Ascending aorta (tissue), 2 donors: ENCODE data around the gene NTRK1. TPM values are rescaled to one million over a fixed set of nuclear protein-coding genes. Genes with fewer than 3 reads are reported as not detected.
"Not testable (repeated sequence)": the region's sequence is repeated elsewhere in the genome, so short reads cannot be mapped to it uniquely, and the experiment has no call there.

ENCODE experiments used
- DNase-seq, 2 donors: peaks; one replicate each; pipeline ENCODE4 v3.0.0-alpha.2; 2019; ENCODE audit warnings: low spot score in 2 of 2
- H3K27ac ChIP-seq, 2 donors: fragments of 200-600 bp; sonication (generic); one replicate each; pipeline ENCODE4 v1.5.1; 2016 to 2017; ENCODE audit warnings: mild to moderate bottlenecking in 1 of 2
- H3K27me3 ChIP-seq: fragments of 200-600 bp; sonication (generic); one replicate; pipeline ENCODE4 v1.5.1; 2017
- H3K36me3 ChIP-seq, 2 donors: fragments of 200-600 bp; sonication (generic); one replicate each; pipeline ENCODE4 v1.5.1; 2016
- H3K4me1 ChIP-seq, 2 donors: fragments of 200-600 bp; sonication (generic); one replicate each; pipeline ENCODE4 v1.5.1; 2016 to 2017; ENCODE audit warnings: mild to moderate bottlenecking in 1 of 2
- H3K4me3 ChIP-seq, 2 donors: fragments of 200-600 bp; sonication (generic); one replicate each; pipeline ENCODE4 v1.5.1; 2016 to 2017; ENCODE audit warnings: mild to moderate bottlenecking in 1 of 2
- H3K9me3 ChIP-seq, 2 donors: fragments of 200-600 bp; sonication (generic); one replicate each; pipeline ENCODE4 v1.5.1; 2016
- intact Hi-C: fragments of 100-400 bp; cut with DNase I; formaldehyde crosslinking; loops from one replicate; pipeline ENCODE4 v1.15.1; 2023
- total RNA-seq: library from RNA; depleted of rRNA; stranded (reverse); fragments of >200 nt; gene quantifications from one replicate; pipeline ENCODE4 v1.1.0, GENCODE V29; 2016
- TF ChIP-seq, protein P1 (sequence below), 3 experiments: fragments of 200-600 bp in 2 of 3; fragments of 450-650 bp in 1 of 3; sonication (generic) in 2 of 3; IDR thresholded peaks; one replicate each; pipeline ENCODE4 v1.5.1; 2016 to 2019; ENCODE audit warnings: antibody characterized with exemption in 3 of 3, mild to moderate bottlenecking in 1 of 3, moderate library complexity in 1 of 3

The NTRK1 gene
- total RNA-seq, 1 donor from 2014 or later = not detected

DNA sequence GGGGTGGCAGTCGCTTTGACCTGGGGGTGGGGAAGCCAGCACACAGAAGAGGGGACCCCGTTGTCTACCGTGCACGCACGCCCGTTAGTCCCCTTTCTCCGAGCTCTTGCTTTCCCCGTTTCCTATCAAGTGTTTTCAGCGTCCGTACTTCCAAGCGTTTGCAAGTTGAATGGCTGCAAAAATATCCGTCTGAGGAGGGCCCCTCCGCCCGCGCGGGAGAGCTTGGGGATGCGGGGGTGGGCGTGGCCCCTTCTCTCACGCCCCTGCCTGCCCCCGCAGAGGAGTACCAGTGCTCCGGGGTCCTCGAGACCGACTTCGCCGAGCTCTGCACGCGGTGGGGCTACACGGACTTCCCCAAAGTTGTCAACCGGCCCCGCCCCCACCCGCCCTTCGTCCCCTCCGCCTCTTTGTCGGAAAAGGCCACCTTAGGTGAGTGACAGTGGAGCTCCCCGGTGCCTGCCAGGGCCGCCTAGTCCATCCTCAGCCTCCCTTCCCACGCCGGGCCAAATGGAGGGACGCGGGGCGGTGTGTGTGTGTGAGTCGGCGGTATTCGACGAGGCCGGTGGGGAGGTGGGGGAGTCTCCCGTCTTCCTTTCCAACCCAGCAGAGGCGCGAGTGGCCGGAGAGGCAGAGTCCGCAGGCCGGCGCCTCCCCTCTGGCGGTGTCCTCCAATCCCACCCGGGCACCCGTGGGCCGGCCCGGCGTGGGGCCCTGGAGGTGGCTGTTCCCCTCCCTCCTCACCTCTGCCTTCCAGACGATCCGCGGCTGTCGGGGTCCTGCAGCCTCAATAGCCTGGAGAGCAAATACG is 63.2 kb downstream of the NTRK1 start:
- Histone ChIP-seq H3K27ac (no peak overlapping the region), H3K4me3 (peak overlapping the region; percentile 29 to 31), H3K27me3 (peaks cover 28% of the 10 kb centered on the region), H3K4me1 (peaks cover 4 to 17% of the 10 kb centered on the region in 2 donors), H3K36me3 (no peaks in the 10 kb centered on the region), H3K9me3 (no peaks in the 10 kb centered on the region)
- DNase-seq = no peak
- TF ChIP-seq, protein P1, sequence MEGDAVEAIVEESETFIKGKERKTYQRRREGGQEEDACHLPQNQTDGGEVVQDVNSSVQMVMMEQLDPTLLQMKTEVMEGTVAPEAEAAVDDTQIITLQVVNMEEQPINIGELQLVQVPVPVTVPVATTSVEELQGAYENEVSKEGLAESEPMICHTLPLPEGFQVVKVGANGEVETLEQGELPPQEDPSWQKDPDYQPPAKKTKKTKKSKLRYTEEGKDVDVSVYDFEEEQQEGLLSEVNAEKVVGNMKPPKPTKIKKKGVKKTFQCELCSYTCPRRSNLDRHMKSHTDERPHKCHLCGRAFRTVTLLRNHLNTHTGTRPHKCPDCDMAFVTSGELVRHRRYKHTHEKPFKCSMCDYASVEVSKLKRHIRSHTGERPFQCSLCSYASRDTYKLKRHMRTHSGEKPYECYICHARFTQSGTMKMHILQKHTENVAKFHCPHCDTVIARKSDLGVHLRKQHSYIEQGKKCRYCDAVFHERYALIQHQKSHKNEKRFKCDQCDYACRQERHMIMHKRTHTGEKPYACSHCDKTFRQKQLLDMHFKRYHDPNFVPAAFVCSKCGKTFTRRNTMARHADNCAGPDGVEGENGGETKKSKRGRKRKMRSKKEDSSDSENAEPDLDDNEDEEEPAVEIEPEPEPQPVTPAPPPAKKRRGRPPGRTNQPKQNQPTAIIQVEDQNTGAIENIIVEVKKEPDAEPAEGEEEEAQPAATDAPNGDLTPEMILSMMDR (IDR thresholded peaks at IDR 0.05) = no peak
- intact Hi-C loops = no loop called here

DNA sequence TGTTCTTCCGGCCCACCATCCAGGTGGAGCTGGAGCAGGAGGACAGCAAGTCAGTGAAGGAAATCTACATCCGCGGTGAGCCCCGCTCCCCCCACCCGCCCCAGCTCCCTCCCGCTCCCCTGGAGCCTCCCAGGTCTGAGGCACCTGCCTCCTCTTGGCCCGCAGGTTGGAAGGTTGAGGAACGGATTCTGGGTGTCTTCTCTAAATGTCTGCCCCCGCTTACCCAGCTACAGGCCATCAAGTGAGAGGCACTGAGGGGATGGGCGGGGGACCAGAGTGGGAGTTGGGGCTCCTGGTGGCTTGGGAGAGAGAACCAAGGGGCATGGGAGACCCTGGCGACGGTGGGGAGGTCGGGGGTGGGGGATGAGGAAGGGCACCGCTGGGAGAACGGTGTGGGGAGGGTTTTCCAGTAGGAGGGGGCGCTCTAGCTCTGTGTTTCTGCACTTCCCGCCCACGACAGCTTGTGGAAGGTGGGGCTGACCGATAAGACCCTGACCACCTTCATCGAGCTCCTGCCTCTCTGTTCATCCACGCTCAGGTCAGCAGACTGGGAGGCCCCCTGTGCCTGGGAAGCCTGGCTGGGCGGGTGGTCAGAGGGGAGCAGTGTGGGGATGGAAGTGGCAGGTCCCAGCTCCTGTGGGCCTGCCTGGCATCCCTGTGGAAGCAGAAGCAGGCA is 64.0 kb downstream of the NTRK1 start:
- H3K36me3 ChIP-seq = no peaks in the 10 kb centered on the region
- no peak overlapping the region for H3K4me3 ChIP-seq
- H3K9me3 ChIP-seq = no peaks in the 10 kb centered on the region
- peaks cover 33% of the 10 kb centered on the region for H3K27me3 ChIP-seq
- H3K27ac ChIP-seq = no peak overlapping the region
- DNase-seq = no peak
- peaks cover 4 to 17% of the 10 kb centered on the region in 2 donors for H3K4me1 ChIP-seq
- TF ChIP-seq, protein P1 (IDR thresholded peaks at IDR 0.05) = no peak
- intact Hi-C loops = no loop called here

DNA sequence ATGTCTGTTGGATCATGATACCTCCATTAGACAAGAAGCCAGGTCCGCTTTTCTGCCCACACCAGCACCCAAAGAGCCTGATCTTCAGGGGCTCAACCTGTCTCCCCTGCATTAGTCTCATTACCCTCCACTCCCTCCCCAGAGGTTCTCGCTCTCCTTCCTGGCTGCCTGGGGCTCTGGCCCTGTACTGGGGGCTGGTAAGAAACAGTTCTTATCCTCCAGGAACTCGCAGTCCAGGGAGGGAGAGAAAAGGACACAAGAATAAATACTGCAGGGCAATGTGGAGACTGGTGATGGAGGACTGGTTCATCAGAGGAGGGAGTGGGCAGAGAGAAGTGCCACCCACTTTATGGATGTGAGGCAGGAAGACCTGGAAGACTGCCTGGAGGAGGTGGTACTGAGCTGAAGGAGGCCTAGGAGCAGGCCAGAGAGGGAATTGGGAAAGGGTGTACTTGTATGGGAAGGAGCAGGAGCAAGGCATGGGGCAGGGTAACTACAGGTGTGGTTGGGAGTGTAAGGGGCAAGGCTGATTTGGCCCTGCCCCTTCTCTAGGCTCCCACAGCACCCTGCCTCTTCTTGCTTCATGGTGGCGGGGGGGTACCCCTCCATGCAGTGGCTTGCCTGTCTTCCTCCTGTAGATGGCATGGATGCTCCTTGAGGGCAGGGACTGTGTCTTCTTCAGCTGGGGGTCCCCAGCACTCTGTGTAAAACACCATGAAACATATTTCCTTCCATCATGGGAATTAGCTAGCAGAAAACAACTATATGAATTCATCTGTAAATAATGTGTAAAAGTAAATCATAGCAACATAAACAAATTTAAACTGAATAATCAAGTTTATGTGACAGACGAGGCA is 64.7 kb downstream of the NTRK1 start:
- Histone ChIP-seq H3K27me3 (peaks cover 33% of the 10 kb centered on the region), H3K4me3 (no peak overlapping the region), H3K9me3 (no peaks in the 10 kb centered on the region), H3K36me3 (no peaks in the 10 kb centered on the region), H3K4me1 (peaks cover 4 to 17% of the 10 kb centered on the region in 2 donors), H3K27ac (no peak overlapping the region)
- DNase-seq = no peak
- intact Hi-C loops = no loop called here
- TF ChIP-seq, protein P1 (IDR thresholded peaks at IDR 0.05) = no peak

GRCh38 chr1:156926175-156926574 is 65.5 kb downstream of the NTRK1 start:
- Histone ChIP-seq H3K27ac (no peak overlapping the region), H3K27me3 (peaks cover 33% of the 10 kb centered on the region), H3K4me3 (no peak overlapping the region), H3K9me3 (no peaks in the 10 kb centered on the region), H3K4me1 (peaks cover 4 to 15% of the 10 kb centered on the region in 2 donors), H3K36me3 (no peaks in the 10 kb centered on the region)
- intact Hi-C loops = no loop called here
- DNase-seq = no peak
- TF ChIP-seq, protein P1 (IDR thresholded peaks at IDR 0.05) = no peak

- H3K9me3 ChIP-seq, intact Hi-C loops, H3K4me3 ChIP-seq, DNase-seq, H3K36me3 ChIP-seq, H3K27ac ChIP-seq: not testable (repeated sequence)
- H3K4me1 ChIP-seq = peaks cover 4 to 15% of the 10 kb centered on the region in 2 donors
- peaks cover 33% of the 10 kb centered on the region for H3K27me3 ChIP-seq
Observed at GRCh38 chr1:156926695-156927094, 66.0 kb downstream of the NTRK1 start.
